ENCODE results near the gene FEM1B.

GRCh38 chr15:68337826-68338225 is 60.3 kb downstream of the FEM1B start:
- TF ChIP-seq CTCF (IDR thresholded peaks at IDR 0.05) = no peak
- TF ChIP-seq POLR2AphosphoS5 (IDR thresholded peaks at IDR 0.05) = no peak
- TF ChIP-seq POLR2A (IDR thresholded peaks at IDR 0.05; ENCODE audit: low read depth) = no peak
- TF ChIP-seq EP300 (IDR thresholded peaks at IDR 0.05) = no peak

All from esophagus muscularis mucosa (tissue), 4 donors.